Measurements from ENCODE around the gene CPA2. TPM values are rescaled to one million over a fixed set of nuclear protein-coding genes. Genes with fewer than 3 reads are reported as not detected.

CPA2 gene
- total and polyA plus RNA-seq, 2 donors = 0.14 to 0.71 TPM

DNA sequence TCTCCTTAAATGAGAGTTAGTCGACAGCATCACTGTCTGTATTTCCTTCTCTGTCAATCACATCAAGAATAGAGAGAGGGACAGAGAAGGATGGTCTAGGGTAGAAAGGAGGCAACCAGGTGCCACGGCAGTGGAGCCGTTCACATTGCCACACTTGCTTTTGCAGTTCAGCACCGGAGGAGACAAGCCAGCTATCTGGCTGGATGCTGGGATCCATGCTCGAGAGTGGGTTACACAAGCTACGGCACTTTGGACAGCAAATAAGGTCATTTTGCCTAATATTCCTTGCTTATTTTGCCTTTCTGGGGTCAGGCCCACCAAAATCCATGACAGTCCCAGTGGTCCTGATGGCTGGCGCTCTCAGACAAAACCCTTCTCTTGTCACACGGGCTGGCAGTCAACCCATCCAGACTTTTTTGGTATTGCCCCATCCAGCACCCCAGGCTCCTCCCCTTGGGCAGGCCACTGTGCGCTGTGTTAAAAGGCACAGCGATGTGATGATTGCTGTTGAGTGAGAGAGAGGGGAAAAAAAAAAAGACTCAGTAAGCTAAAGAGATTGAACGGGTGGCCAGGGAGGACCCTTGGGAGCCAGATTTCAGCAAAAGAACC is 8.4 kb downstream of the CPA2 start:
- Histone ChIP-seq H3K27ac (ENCODE audit: low read depth in 1 of 2, low read length in 1 of 2) (peak overlapping the region in 1 of 2 donors; percentile 60), H3K36me3 (ENCODE audit: control insufficient read depth in 2 of 2, insufficient read depth in 2 of 2, low read length in 1 of 2) (no peaks in the 10 kb centered on the region), H3K4me3 (ENCODE audit: low read length in 2 of 2) (no peak overlapping the region), H3K27me3 (ENCODE audit: control insufficient read depth in 2 of 2, insufficient read depth in 1 of 2, low read length in 1 of 2) (no peaks in the 10 kb centered on the region), H3K9me3 (ENCODE audit: control insufficient read depth in 2 of 2, insufficient read depth in 1 of 2, low read length in 1 of 2) (no peaks in the 10 kb centered on the region), H3K4me1 (ENCODE audit: control insufficient read depth in 2 of 2, insufficient read depth in 2 of 2, low read length in 2 of 2) (peaks cover 0 to 39% of the 10 kb centered on the region in 2 donors)
- no peak for DNase-seq (ENCODE audit: low read depth in 6 of 9, low spot score in 9 of 9)
- WGBS = 96% methylated on average over 11 of the region's 11 CpGs

- H3K4me3 ChIP-seq (ENCODE audit: low read length in 2 of 2) = no peak overlapping the region
- no peaks in the 10 kb centered on the region for H3K9me3 ChIP-seq (ENCODE audit: control insufficient read depth in 2 of 2, insufficient read depth in 1 of 2, low read length in 1 of 2)
- no peak for DNase-seq (ENCODE audit: low read depth in 6 of 9, low spot score in 9 of 9)
- no peaks in the 10 kb centered on the region for H3K36me3 ChIP-seq (ENCODE audit: control insufficient read depth in 2 of 2, insufficient read depth in 2 of 2, low read length in 1 of 2)
- H3K4me1 ChIP-seq (ENCODE audit: control insufficient read depth in 2 of 2, insufficient read depth in 2 of 2, low read length in 2 of 2) = peaks cover 0 to 37% of the 10 kb centered on the region in 2 donors
- no peak overlapping the region for H3K27ac ChIP-seq (ENCODE audit: low read depth in 1 of 2, low read length in 1 of 2)
- 75% methylated on average over 5 of the region's 5 CpGs for WGBS
- H3K27me3 ChIP-seq (ENCODE audit: control insufficient read depth in 2 of 2, insufficient read depth in 1 of 2, low read length in 1 of 2) = no peaks in the 10 kb centered on the region
These were observed 9.2 kb downstream of the CPA2 start for GRCh38 chr7:130275826-130276297.

DNA sequence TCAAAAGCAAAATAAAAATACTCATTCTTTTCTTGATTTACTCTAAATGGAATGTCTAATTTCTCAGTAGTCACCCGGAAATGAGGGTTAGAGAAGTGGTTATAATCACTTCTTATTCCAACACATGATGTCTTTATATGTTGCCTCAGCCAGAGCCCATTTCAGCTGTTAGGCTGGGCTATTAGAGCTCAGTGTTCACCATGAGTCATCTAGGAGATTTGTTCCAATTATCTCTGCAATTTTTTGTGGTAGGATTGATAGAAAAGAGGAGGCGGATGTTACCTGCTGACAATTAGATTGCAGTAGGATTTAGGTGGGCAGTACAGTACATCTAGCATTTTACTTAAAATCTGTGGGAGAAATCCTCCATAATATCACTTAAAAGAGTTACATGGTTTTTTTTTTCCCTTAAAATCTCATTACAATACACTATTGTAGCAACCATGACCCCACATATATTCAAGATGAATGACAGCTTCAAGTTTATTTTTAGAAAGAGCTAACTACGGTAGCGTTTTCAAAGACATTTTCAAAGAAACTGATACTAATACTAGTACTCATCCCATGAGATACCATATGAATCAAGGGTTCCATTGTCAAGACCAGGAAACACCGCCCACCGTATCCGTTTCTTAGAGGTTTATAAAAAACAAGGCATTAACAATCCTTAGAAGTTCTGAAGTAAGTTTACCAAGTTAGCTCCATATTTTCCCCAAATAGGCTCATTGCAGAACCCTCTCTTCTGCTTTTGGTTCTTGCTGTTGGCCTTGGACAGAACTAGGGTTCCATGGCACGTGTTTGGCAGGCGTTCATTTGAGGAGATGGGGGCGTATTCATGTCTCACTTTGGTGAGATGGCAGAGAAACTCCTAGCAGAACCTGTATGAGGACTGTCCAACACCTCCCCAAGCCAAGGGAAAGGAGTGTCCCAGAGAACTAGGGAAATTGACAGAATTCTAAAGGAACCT is 10.4 kb downstream of the CPA2 start:
- Histone ChIP-seq H3K4me3 (ENCODE audit: low read length in 2 of 2) (no peak overlapping the region), H3K36me3 (ENCODE audit: control insufficient read depth in 2 of 2, insufficient read depth in 2 of 2, low read length in 1 of 2) (no peaks in the 10 kb centered on the region), H3K4me1 (ENCODE audit: control insufficient read depth in 2 of 2, insufficient read depth in 2 of 2, low read length in 2 of 2) (peaks cover 0 to 27% of the 10 kb centered on the region in 2 donors), H3K27me3 (ENCODE audit: control insufficient read depth in 2 of 2, insufficient read depth in 1 of 2, low read length in 1 of 2) (no peaks in the 10 kb centered on the region), H3K27ac (ENCODE audit: low read depth in 1 of 2, low read length in 1 of 2) (no peak overlapping the region), H3K9me3 (ENCODE audit: control insufficient read depth in 2 of 2, insufficient read depth in 1 of 2, low read length in 1 of 2) (no peaks in the 10 kb centered on the region)
- WGBS = 96% methylated on average over 10 of the region's 10 CpGs
- DNase-seq (ENCODE audit: low read depth in 6 of 9, low spot score in 9 of 9) = no peak

- H3K36me3 ChIP-seq (ENCODE audit: control insufficient read depth in 2 of 2, insufficient read depth in 2 of 2, low read length in 1 of 2) = no peaks in the 10 kb centered on the region
These were observed 11.3 kb downstream of the CPA2 start for GRCh38 chr7:130277763-130278643.

DNA sequence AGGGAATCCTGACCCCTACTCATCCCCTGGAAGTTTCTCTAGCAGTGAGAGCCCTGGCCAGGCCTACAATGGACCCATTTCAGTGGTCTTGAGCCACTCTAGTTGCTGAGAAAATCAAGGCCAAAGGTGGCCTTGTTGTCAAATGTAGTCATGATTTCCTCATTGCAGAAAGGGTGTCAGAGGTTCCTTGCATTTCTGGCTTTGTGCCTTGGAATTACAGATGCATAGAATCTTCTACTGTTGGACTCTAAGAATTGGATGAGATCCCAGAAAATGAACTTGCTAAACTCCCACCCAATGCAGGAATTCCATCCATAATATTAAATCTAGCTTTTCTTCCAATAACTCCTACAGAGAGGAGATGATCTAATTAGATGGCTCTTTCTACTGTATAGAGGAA is 12.2 kb downstream of the CPA2 start:
- no peak overlapping the region for H3K4me3 ChIP-seq (ENCODE audit: low read length in 2 of 2)
- no peaks in the 10 kb centered on the region for H3K27me3 ChIP-seq (ENCODE audit: control insufficient read depth in 2 of 2, insufficient read depth in 1 of 2, low read length in 1 of 2)
- H3K27ac ChIP-seq (ENCODE audit: low read depth in 1 of 2, low read length in 1 of 2) = peak overlapping the region in 1 of 2 donors; percentile 57
- no peaks in the 10 kb centered on the region for H3K9me3 ChIP-seq (ENCODE audit: control insufficient read depth in 2 of 2, insufficient read depth in 1 of 2, low read length in 1 of 2)
- H3K36me3 ChIP-seq (ENCODE audit: control insufficient read depth in 2 of 2, insufficient read depth in 2 of 2, low read length in 1 of 2) = no peaks in the 10 kb centered on the region
- H3K4me1 ChIP-seq (ENCODE audit: control insufficient read depth in 2 of 2, insufficient read depth in 2 of 2, low read length in 2 of 2) = peaks cover 0 to 12% of the 10 kb centered on the region in 2 donors
- DNase-seq (ENCODE audit: low read depth in 6 of 9, low spot score in 9 of 9) = no peak

More at GRCh38 chr7:130277763-130278643, 11.3 kb downstream of the CPA2 start:
- Histone ChIP-seq H3K27me3 (ENCODE audit: control insufficient read depth in 2 of 2, insufficient read depth in 1 of 2, low read length in 1 of 2) (no peaks in the 10 kb centered on the region), H3K4me1 (ENCODE audit: control insufficient read depth in 2 of 2, insufficient read depth in 2 of 2, low read length in 2 of 2) (peaks cover 0 to 18% of the 10 kb centered on the region in 2 donors), H3K9me3 (ENCODE audit: control insufficient read depth in 2 of 2, insufficient read depth in 1 of 2, low read length in 1 of 2) (no peaks in the 10 kb centered on the region), H3K27ac (ENCODE audit: low read depth in 1 of 2, low read length in 1 of 2) (peak overlapping the region in 1 of 2 donors; percentile 58), H3K4me3 (ENCODE audit: low read length in 2 of 2) (no peak overlapping the region)
- WGBS = 92% methylated on average over 15 of the region's 15 CpGs
- peak in 1 of 9 donors; percentile 29 for DNase-seq (ENCODE audit: low read depth in 6 of 9, low spot score in 9 of 9)

GRCh38 chr7:130279286-130279685 is 12.6 kb downstream of the CPA2 start:
- 91% methylated on average over 2 of the region's 2 CpGs for WGBS

GRCh38 chr7:130279906-130280305 is 13.2 kb downstream of the CPA2 start:
- Histone ChIP-seq H3K4me1 (ENCODE audit: control insufficient read depth in 2 of 2, insufficient read depth in 2 of 2, low read length in 2 of 2) (peaks cover 0 to 9% of the 10 kb centered on the region in 2 donors), H3K9me3 (ENCODE audit: control insufficient read depth in 2 of 2, insufficient read depth in 1 of 2, low read length in 1 of 2) (no peaks in the 10 kb centered on the region), H3K4me3 (ENCODE audit: low read length in 2 of 2) (no peak overlapping the region), H3K27me3 (ENCODE audit: control insufficient read depth in 2 of 2, insufficient read depth in 1 of 2, low read length in 1 of 2) (no peaks in the 10 kb centered on the region), H3K36me3 (ENCODE audit: control insufficient read depth in 2 of 2, insufficient read depth in 2 of 2, low read length in 1 of 2) (no peaks in the 10 kb centered on the region), H3K27ac (ENCODE audit: low read depth in 1 of 2, low read length in 1 of 2) (peak overlapping the region in 1 of 2 donors; percentile 40)
- WGBS = 98% methylated on average over 1 of the region's 1 CpG
- no peak for DNase-seq (ENCODE audit: low read depth in 6 of 9, low spot score in 9 of 9)

More at GRCh38 chr7:130279286-130279685, 12.6 kb downstream of the CPA2 start:
- no peak for DNase-seq (ENCODE audit: low read depth in 6 of 9, low spot score in 9 of 9)
- H3K4me3 ChIP-seq (ENCODE audit: low read length in 2 of 2) = no peak overlapping the region
- H3K9me3 ChIP-seq (ENCODE audit: control insufficient read depth in 2 of 2, insufficient read depth in 1 of 2, low read length in 1 of 2) = no peaks in the 10 kb centered on the region
- no peaks in the 10 kb centered on the region for H3K36me3 ChIP-seq (ENCODE audit: control insufficient read depth in 2 of 2, insufficient read depth in 2 of 2, low read length in 1 of 2)
- no peaks in the 10 kb centered on the region for H3K27me3 ChIP-seq (ENCODE audit: control insufficient read depth in 2 of 2, insufficient read depth in 1 of 2, low read length in 1 of 2)
- peaks cover 0 to 10% of the 10 kb centered on the region in 2 donors for H3K4me1 ChIP-seq (ENCODE audit: control insufficient read depth in 2 of 2, insufficient read depth in 2 of 2, low read length in 2 of 2)
- peak overlapping the region in 1 of 2 donors; percentile 40 for H3K27ac ChIP-seq (ENCODE audit: low read depth in 1 of 2, low read length in 1 of 2)

DNA sequence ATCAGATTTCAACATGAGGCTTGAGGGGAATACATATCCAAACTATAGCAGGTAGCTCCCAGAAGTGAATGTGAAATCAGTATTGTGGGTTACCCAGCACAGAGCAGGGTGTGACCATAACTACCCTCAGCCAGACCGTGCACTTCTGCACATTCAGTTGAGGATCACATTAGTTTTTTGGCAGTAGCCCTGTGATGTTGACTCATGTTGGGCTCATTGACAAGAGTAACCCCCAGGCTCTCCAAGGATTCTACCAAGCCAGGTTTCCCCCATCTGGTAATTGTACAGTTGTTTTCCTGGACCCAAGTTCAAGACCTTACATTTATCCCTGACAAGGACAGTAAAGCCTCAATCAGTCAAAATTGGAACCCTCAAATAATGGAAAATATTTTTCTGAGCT is 14.6 kb downstream of the CPA2 start:
- no peak for DNase-seq (ENCODE audit: low read depth in 6 of 9, low spot score in 9 of 9)
- 98% methylated on average over 1 of the region's 1 CpG for WGBS
- H3K27me3 ChIP-seq (ENCODE audit: control insufficient read depth in 2 of 2, insufficient read depth in 1 of 2, low read length in 1 of 2) = no peaks in the 10 kb centered on the region

More for the DNA sequence above, 14.6 kb downstream of the CPA2 start:
- Histone ChIP-seq H3K4me3 (ENCODE audit: low read length in 2 of 2) (no peak overlapping the region), H3K36me3 (ENCODE audit: control insufficient read depth in 2 of 2, insufficient read depth in 2 of 2, low read length in 1 of 2) (no peaks in the 10 kb centered on the region), H3K9me3 (ENCODE audit: control insufficient read depth in 2 of 2, insufficient read depth in 1 of 2, low read length in 1 of 2) (no peaks in the 10 kb centered on the region), H3K4me1 (ENCODE audit: control insufficient read depth in 2 of 2, insufficient read depth in 2 of 2, low read length in 2 of 2) (no peaks in the 10 kb centered on the region), H3K27ac (ENCODE audit: low read depth in 1 of 2, low read length in 1 of 2) (no peak overlapping the region)
